ENCODE measurements around the gene LAMTOR2. TPM values are rescaled to one million over a fixed set of nuclear protein-coding genes. Genes with fewer than 3 reads are reported as not detected.

Gene LAMTOR2
- polyA plus RNA-seq, 1 donor (not counting 4 experiments of a cell fraction or from before 2014, with no cell fraction given): 67.5 TPM

GRCh38 chr1:156108057-156108456 is 53.5 kb downstream of the LAMTOR2 start:
- no peak for TF ChIP-seq EZH2 (IDR thresholded peaks at IDR 0.05; ENCODE audit: low read length)
- TF ChIP-seq, protein P1, sequence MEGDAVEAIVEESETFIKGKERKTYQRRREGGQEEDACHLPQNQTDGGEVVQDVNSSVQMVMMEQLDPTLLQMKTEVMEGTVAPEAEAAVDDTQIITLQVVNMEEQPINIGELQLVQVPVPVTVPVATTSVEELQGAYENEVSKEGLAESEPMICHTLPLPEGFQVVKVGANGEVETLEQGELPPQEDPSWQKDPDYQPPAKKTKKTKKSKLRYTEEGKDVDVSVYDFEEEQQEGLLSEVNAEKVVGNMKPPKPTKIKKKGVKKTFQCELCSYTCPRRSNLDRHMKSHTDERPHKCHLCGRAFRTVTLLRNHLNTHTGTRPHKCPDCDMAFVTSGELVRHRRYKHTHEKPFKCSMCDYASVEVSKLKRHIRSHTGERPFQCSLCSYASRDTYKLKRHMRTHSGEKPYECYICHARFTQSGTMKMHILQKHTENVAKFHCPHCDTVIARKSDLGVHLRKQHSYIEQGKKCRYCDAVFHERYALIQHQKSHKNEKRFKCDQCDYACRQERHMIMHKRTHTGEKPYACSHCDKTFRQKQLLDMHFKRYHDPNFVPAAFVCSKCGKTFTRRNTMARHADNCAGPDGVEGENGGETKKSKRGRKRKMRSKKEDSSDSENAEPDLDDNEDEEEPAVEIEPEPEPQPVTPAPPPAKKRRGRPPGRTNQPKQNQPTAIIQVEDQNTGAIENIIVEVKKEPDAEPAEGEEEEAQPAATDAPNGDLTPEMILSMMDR (optimal IDR thresholded peaks at IDR 0.05 in 1 of 3, IDR thresholded peaks at IDR 0.05 in 1 of 3, conservative IDR thresholded peaks at IDR 0.05 in 1 of 3; ENCODE audit: extremely low read depth in 1 of 3, insufficient read depth in 2 of 3, low read length in 3 of 3): no peak
- Histone ChIP-seq H3K4me2 (ENCODE audit: control insufficient read depth, extremely low read depth, insufficient read depth, low read depth, low read length) (no peak overlapping the region), H3K27ac (ENCODE audit: control insufficient read depth, insufficient read depth, low read length) (no peak overlapping the region), H3K27me3 (ENCODE audit: control insufficient read depth, extremely low read depth, insufficient read depth, low read length) (no peaks in the 10 kb centered on the region), H3K9ac (ENCODE audit: control insufficient read depth, extremely low read depth, insufficient read depth, low read length) (no peak overlapping the region), H3K4me3 (ENCODE audit: control insufficient read depth in 2 of 3, extremely low read depth in 1 of 3, insufficient read depth in 2 of 3, low read depth in 1 of 3, low read length in 3 of 3) (no peak overlapping the region), H3K36me3 (ENCODE audit: control insufficient read depth in 2 of 2, extremely low read depth in 1 of 2, insufficient read depth in 2 of 2, low read length in 2 of 2) (no peaks in the 10 kb centered on the region), H3K9me1 (ENCODE audit: control insufficient read depth, extremely low read depth, insufficient read depth, low read length) (no peaks in the 10 kb centered on the region), H3K9me3 (ENCODE audit: control insufficient read depth, low read depth, low read length) (no peaks in the 10 kb centered on the region), H2AFZ (ENCODE audit: control insufficient read depth, low read length) (no peak overlapping the region), H3K4me1 (ENCODE audit: control insufficient read depth, extremely low read depth, insufficient read depth, low read length) (peaks cover 46% of the 10 kb centered on the region), H3K79me2 (ENCODE audit: control insufficient read depth, insufficient read depth, low read length) (peaks cover 2% of the 10 kb centered on the region), H4K20me1 (ENCODE audit: control insufficient read depth, extremely low read depth, insufficient read depth, low read length) (no peaks in the 10 kb centered on the region)
- DNase-seq (ENCODE audit: low read depth, low spot score) (no peak), FAIRE-seq (no peak)
- dilution Hi-C loops (cut with MboI; ENCODE audit: extremely low pct_ligation_motif_present, low sequenced_read_pairs): no loop called here

Other genes with a start within 250 kb of the LAMTOR2 start
- gene GON4L, start 197.6 kb upstream of the LAMTOR2 start, polyA plus RNA-seq: 16.7 to 18.8 TPM (median 18.1 TPM) in 3 replicates
- gene SYT11, start 195.2 kb upstream of the LAMTOR2 start, polyA plus RNA-seq: 0.08 to 0.18 TPM (median 0.13 TPM) in 3 replicates
- 27.1 to 33.5 TPM (median 28.7 TPM) in 3 replicates for gene RIT1, start 143.4 kb upstream of the LAMTOR2 start, polyA plus RNA-seq
- gene KHDC4, start 120.4 kb upstream of the LAMTOR2 start, polyA plus RNA-seq: 31.6 to 61.0 TPM (median 51.3 TPM) in 3 replicates
- not detected in 3 replicates for gene RXFP4, start 113.1 kb upstream of the LAMTOR2 start, polyA plus RNA-seq
- 27.8 to 39.2 TPM (median 38.7 TPM) in 3 replicates for gene ARHGEF2, start 76.2 kb upstream of the LAMTOR2 start, polyA plus RNA-seq
- gene SSR2, start 33.8 kb upstream of the LAMTOR2 start, polyA plus RNA-seq: 295 to 363 TPM (median 302 TPM) in 3 replicates
- gene UBQLN4, start 984 bp upstream of the LAMTOR2 start, polyA plus RNA-seq: 34.8 to 42.7 TPM (median 35.8 TPM) in 3 replicates
- 93.4 to 159 TPM (median 106 TPM) in 3 replicates for gene RAB25, start 6.4 kb downstream of the LAMTOR2 start, polyA plus RNA-seq
- gene MEX3A, start 27.7 kb downstream of the LAMTOR2 start, polyA plus RNA-seq: 1.1 to 2.0 TPM (median 1.5 TPM) in 3 replicates
- 368 to 551 TPM (median 444 TPM) in 3 replicates for gene LMNA, start 59.9 kb downstream of the LAMTOR2 start, polyA plus RNA-seq
- 5.7 to 11.0 TPM (median 7.9 TPM) in 3 replicates for gene SEMA4A, start 98.8 kb downstream of the LAMTOR2 start, polyA plus RNA-seq
- gene SLC25A44, start 139.3 kb downstream of the LAMTOR2 start, polyA plus RNA-seq: 24.4 to 36.8 TPM (median 25.3 TPM) in 3 replicates
- gene PMF1, start 158.2 kb downstream of the LAMTOR2 start, polyA plus RNA-seq: 31.9 to 50.8 TPM (median 41.0 TPM) in 3 replicates
- 0.12 to 0.45 TPM (median 0.23 TPM) in 3 replicates for gene BGLAP, start 187.4 kb downstream of the LAMTOR2 start, polyA plus RNA-seq
- 0.78 to 2.2 TPM (median 1.00 TPM) in 3 replicates for gene PAQR6, start 193.3 kb downstream of the LAMTOR2 start, polyA plus RNA-seq
- 22.4 to 28.2 TPM (median 27.8 TPM) in 3 replicates for gene SMG5, start 228.0 kb downstream of the LAMTOR2 start, polyA plus RNA-seq
- 9.6 to 31.8 TPM (median 14.2 TPM) in 3 replicates for gene TMEM79, start 229.5 kb downstream of the LAMTOR2 start, polyA plus RNA-seq
- gene GLMP, start 240.9 kb downstream of the LAMTOR2 start, polyA plus RNA-seq: 12.5 to 28.0 TPM (median 13.7 TPM) in 3 replicates
- 0.22 TPM in 1 of 3 replicates, not detected in the others for gene VHLL, start 244.5 kb downstream of the LAMTOR2 start, polyA plus RNA-seq

Data from keratinocyte (primary cell).